COR-L47 (cell line): Measurements from ENCODE around the gene ASPSCR1.
A peak's percentile ranks its signal among the peaks of the same experiment; 100 is the strongest.

ENCODE experiments used
- DNase-seq: peaks from one replicate; lab custom pipeline; 2025; lab: John Stamatoyannopoulos, UW

The ASPSCR1 gene

GRCh38 chr17:81960130-81960958 lies 17.1 kb upstream of the ASPSCR1 start:
- peak; percentile 26 for DNase-seq

GRCh38 chr17:81961087-81961511 lies 16.3 kb upstream of the ASPSCR1 start, which contains the start of gene NOTUM:
NOTUM (minus strand) TSS chr17:81961187; CDS start chr17:81960909, 278 bp downstream.
- DNase-seq = peak; percentile 55

GRCh38 chr17:81961521-81962498 lies 15.6 kb upstream of the ASPSCR1 start:
- DNase-seq = peak; percentile 28

GRCh38 chr17:81962499-81963441 lies 14.7 kb upstream of the ASPSCR1 start:
- DNase-seq = no peak

GRCh38 chr17:81964081-81964849 lies 13.2 kb upstream of the ASPSCR1 start:
- no peak for DNase-seq

GRCh38 chr17:81966343-81967243 lies 10.8 kb upstream of the ASPSCR1 start:
- DNase-seq = no peak

GRCh38 chr17:81967244-81967532 lies 10.2 kb upstream of the ASPSCR1 start:
- no peak for DNase-seq

- DNase-seq = no peak
Observed at GRCh38 chr17:81967533-81968395, 9.7 kb upstream of the ASPSCR1 start.

GRCh38 chr17:81968396-81968745 lies 9.1 kb upstream of the ASPSCR1 start:
- no peak for DNase-seq

GRCh38 chr17:81968850-81969812 lies 8.3 kb upstream of the ASPSCR1 start:
- no peak for DNase-seq

GRCh38 chr17:81973432-81973831 lies 4.0 kb upstream of the ASPSCR1 start:
- no peak for DNase-seq

- DNase-seq = peak; percentile 76
Observed at GRCh38 chr17:81976332-81977210, 858 bp upstream of the ASPSCR1 start.

- no peak for DNase-seq
Observed at GRCh38 chr17:81978524-81979298, 1.3 kb downstream of the ASPSCR1 start.

- no peak for DNase-seq
Observed at GRCh38 chr17:81980122-81980521, 2.7 kb downstream of the ASPSCR1 start.

- DNase-seq = no peak
Observed at GRCh38 chr17:81980707-81981343, 3.4 kb downstream of the ASPSCR1 start.
